A549 (cell line): ENCODE measurements around the gene LMTK2.

Source experiments
- RCOR1 ChIP-seq: fragments of 150-350 bp; IDR thresholded peaks from 2 replicates; pipeline ENCODE4 v1.6.1; 2014; ENCODE audit warnings: antibody characterized with exemption, low read length, low read depth
- TF ChIP-seq, protein P1 (sequence below): IDR thresholded peaks from 2 replicates; pipeline ENCODE4 v1.6.1; 2012
- TF ChIP-seq, protein P2 (sequence below): fragments of >200 bp; sonication (Bioruptor Twin); formaldehyde crosslinking; IDR thresholded peaks from 3 replicates; pipeline ENCODE4 v1.5.1; 2016

DNA sequence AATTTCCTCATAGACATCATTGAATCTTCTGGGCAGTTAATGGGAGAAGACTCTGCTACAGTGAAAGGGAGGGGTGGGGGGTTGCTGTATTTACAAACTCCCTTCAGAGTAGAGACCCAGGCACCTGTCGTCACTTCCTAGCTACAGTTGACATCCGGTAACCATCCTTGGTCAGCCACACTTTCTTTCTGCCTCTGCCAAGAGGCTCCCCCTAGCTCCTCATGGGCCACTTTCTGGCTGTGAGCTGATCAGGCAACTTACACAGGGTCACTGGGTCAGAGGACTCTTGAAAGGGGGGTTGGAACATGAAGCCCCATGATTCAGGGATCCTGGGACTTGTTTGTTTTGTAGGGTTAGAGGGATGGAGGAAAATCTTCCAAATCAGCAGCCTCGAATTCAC is 144.1 kb downstream of the LMTK2 start:
- TF ChIP-seq, protein P1, sequence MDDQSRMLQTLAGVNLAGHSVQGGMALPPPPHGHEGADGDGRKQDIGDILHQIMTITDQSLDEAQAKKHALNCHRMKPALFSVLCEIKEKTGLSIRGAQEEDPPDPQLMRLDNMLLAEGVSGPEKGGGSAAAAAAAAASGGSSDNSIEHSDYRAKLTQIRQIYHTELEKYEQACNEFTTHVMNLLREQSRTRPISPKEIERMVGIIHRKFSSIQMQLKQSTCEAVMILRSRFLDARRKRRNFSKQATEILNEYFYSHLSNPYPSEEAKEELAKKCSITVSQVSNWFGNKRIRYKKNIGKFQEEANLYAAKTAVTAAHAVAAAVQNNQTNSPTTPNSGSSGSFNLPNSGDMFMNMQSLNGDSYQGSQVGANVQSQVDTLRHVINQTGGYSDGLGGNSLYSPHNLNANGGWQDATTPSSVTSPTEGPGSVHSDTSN = no peak
- TF ChIP-seq, protein P2, sequence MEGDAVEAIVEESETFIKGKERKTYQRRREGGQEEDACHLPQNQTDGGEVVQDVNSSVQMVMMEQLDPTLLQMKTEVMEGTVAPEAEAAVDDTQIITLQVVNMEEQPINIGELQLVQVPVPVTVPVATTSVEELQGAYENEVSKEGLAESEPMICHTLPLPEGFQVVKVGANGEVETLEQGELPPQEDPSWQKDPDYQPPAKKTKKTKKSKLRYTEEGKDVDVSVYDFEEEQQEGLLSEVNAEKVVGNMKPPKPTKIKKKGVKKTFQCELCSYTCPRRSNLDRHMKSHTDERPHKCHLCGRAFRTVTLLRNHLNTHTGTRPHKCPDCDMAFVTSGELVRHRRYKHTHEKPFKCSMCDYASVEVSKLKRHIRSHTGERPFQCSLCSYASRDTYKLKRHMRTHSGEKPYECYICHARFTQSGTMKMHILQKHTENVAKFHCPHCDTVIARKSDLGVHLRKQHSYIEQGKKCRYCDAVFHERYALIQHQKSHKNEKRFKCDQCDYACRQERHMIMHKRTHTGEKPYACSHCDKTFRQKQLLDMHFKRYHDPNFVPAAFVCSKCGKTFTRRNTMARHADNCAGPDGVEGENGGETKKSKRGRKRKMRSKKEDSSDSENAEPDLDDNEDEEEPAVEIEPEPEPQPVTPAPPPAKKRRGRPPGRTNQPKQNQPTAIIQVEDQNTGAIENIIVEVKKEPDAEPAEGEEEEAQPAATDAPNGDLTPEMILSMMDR = no peak
- TF ChIP-seq RCOR1 = no peak
